ENCODE measurements around the gene TBC1D4.

GRCh38 chr13:75494491-75494890, 12.5 kb upstream of the TBC1D4 start:
- TF ChIP-seq SREBF1 (IDR thresholded peaks at IDR 0.05; ENCODE audit: borderline replicate concordance, low read depth, low read length) (no peak), CTCF (IDR thresholded peaks at IDR 0.05 in 2 of 3, conservative IDR thresholded peaks at IDR 0.05 in 1 of 3; ENCODE audit: insufficient read depth in 2 of 3, low read depth in 1 of 3, low read length in 3 of 3) (no peak), MXD1 (CRISPR knock-in tag; IDR thresholded peaks at IDR 0.05; ENCODE audit: borderline replicate concordance, poor library complexity, severe bottlenecking) (no peak)

Measured in K562 (cell line).